Tracheal epithelial cell (primary cell): ENCODE data around the gene PDE9A. TPM values are rescaled to one million over a fixed set of nuclear protein-coding genes. Genes with fewer than 3 reads are reported as not detected.

Experiments used
- total RNA-seq: library from RNA; depleted of rRNA; stranded (reverse); fragments of >200 nt; gene quantifications from 2 replicates; pipeline ENCODE4 v1.2.1, GENCODE V29; 2014

PDE9A gene
- total RNA-seq, result 2.2 and 2.6 TPM in 2 replicates

GRCh38 chr21:42653231-42654061, at the start of gene PDE9A:
Gene PDE9A, plus strand, starts transcription at chr21:42653621. Its CDS starts 194 bp downstream, at chr21:42653815.

Other genes starting within 250 kb of the PDE9A start
- gene UBASH3A, start 249.7 kb upstream of the PDE9A start, total RNA-seq, result not detected in 2 replicates
- gene RSPH1, start 157.4 kb upstream of the PDE9A start, total RNA-seq, result under 0.01 and 0.43 TPM in 2 replicates
- 7.7 and 16.4 TPM in 2 replicates for gene SLC37A1, start 139.8 kb upstream of the PDE9A start, total RNA-seq
- 17.1 and 20.7 TPM in 2 replicates for gene WDR4, start 225.9 kb downstream of the PDE9A start, total RNA-seq
- 40.2 and 49.7 TPM in 2 replicates for gene NDUFV3, start 239.7 kb downstream of the PDE9A start, total RNA-seq